HG03060 (cell line): ENCODE measurements around the gene NIPA2.
A peak's percentile ranks its signal among the peaks of the same experiment; 100 is the strongest.
"Not testable (repeated sequence)": the region's sequence is repeated elsewhere in the genome, so short reads cannot be mapped to it uniquely, and the experiment has no call there.

Source experiments
- ATAC-seq: cut with Tn5 transposase; IDR thresholded peaks from one replicate; pipeline ENCODE4 v1.9.1; 2021; ENCODE audit warnings: low read depth, moderate number of reproducible peaks; ENCODE audit not compliant: unreplicated experiment

The NIPA2 gene

DNA sequence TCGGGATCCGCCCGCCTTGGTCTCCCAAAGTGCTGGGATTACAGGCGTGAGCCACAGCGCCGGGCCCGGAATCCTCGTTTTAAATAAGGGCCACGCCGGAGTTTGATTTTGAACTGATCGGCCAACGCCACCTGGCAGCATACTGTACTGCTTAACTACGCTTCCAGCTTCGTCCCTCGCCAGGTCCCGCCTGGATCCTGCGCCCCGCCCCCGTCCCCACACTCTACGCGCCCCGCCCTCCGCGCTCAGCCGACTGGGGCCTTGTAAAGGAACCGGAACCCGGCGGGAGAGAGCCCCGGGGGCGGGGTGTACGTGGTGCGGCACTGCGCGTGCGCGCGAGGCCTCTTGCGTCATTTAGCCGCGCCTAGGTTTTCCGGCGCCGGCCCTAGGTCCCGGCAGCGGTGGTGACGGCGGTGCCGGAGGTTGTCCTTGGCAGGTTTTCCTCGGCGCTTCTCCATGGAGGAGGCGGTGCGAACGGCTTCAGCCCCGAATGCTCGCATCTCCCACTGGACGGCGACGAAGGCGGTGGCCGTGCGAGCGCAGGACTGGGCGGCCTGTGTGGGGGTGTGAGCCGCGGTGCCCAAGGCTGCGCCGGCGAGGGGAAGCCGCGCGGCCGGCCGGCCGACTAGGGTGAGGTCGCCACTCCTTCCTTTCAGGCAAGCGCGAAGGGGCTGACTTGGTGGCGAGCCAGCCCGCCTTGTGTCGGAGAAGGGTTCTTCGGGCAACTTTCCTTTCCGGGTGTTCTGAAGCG is at the start of gene NIPA2:
NIPA2 (plus strand) TSS at position 375 of the 751 bp plus-strand sequence. CDS start 13,066 bp downstream, outside the sequence.
- peak; percentile 61 for ATAC-seq

DNA sequence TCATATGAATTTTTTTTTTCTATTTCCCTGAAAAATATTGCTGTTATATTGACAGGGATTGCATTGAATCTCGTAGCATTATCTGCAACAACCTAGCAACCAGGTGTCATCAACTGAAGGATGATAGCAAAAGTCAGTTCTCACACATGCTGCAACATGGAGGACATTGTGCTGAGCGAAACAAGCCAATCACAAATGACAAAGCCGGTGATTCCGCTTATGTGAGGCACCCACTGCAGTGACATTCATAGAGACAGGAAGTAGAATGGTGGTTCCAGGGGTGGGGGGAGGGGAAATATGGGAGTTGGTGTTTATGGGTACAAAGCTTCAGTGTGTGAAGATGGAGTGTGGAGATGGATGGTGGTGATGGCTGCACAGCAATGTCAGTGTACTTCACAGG is 44.4 kb upstream of the NIPA2 start:
- ATAC-seq: no peak

DNA sequence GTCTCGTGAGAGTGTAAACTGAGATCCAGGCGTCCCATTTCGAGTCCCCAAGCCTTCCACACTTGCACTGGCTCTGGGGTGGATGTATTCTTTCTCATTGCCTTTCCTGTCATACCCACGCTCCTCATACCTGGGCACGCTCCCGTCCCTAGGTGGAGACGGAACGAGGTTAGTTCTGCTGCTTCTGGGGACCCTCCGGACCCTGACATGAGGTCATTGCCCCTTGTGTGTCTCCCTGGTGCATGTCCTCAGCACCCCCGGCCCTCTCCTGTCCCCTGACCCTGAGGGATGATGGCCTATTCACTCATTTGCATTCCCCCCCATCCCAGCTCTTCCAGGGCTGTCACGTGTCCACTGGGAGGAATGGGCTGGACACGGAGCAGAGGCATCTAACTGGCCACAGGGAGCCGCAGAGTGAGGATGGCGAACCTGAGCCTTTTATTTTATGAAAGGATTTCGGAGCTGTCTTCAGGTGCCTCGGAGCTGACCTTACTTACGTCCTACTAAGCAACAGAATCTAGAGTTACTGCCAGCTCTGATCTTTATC is 43.8 kb upstream of the NIPA2 start:
- no peak for ATAC-seq

DNA sequence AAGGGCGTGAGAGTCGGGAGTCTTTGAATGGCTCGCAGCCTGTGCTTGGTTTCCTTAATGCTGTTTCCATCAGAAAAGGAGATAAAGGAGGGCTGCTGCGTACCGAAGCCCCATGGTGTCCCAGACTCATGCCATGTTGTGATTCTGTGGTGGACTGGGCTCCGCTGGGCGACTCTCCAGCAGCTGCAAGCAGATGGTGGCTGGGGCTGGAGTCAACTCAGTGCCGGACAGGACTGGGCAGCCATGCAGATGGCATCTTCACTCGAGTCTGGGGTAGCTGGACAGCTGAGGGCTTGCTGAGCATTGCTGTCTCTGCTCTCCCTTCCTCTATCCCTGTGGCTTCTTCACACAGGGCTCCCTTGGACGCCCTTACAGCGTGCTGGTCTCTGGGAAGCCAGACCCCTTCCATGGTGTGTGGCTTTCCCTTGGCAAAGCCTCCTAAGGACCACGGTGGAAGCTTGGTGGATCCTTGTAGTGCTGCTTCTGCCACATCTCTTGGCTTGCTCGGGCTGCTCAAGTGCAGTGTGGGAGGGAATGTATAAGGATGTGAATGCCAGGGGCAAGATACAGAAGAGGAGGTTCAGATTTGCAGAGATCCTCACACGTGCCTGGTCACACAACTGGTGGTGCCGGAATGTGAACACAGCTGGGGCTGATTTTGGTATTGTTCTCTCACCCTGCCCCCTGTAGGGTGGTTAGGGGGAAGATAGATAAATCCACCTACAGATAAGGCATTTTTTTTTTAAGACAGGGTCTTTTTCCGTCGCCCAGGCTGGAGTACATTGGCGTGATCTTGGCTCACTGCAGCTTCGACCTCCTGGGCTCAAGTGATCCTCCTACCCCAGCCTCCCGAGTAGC is 43.0 kb upstream of the NIPA2 start:
- ATAC-seq: no peak

DNA sequence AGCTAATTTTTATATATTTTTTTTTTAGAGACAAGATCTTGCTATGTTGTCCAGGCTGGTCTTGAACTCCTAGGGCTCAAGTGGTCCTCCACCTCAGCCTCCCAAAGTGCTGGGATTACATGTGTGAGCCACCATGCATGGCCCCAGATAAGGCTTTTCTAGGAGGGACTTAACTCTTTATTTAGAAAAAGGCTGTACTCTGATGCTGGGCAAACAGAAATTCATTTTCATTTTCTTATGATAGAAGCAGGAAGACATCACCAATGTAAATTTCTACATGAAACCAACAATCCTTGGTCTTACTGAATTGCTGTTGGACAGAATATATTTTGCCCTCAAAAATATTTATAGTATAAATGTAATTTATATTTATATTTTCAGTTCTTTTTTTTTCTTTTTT is 42.4 kb upstream of the NIPA2 start:
- ATAC-seq: no peak

DNA sequence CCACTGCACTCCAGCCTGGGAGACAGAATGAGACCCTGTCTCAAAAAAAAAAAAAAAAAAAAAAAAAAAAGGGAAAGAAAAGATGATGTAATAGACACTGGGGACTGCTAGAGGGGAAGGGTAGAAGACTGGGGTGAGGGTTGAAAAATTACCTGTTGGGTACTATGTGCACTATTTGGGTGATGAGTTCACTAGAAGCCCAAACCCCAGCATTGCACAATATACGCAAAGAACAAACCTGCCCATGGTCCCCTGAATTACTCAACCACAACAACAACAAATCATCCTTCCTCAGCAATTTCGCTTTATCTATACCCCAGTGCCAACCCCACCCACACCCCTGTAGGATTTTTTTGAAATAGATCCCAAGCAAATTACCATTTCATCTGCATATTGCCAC is 38.6 kb upstream of the NIPA2 start:
- ATAC-seq: no peak

DNA sequence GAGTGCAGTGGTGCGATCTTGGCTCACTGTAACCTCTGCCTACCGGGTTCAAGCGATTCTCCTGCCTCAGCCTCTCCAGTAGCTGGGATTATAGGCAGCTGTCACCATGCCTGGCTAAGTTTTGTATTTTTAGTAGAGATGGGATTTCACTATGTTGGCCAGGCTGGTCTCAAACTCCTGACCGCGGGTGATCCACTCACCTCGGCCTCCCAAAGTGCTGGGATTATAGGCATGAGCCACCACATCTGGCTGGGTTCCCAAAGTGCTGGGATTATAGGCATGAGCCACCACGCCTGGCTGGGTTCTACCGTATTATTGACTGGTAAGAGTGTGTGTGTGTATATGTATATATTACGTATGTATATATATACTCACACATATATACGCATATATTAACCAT is 35.5 kb upstream of the NIPA2 start:
- ATAC-seq: not testable (repeated sequence)

DNA sequence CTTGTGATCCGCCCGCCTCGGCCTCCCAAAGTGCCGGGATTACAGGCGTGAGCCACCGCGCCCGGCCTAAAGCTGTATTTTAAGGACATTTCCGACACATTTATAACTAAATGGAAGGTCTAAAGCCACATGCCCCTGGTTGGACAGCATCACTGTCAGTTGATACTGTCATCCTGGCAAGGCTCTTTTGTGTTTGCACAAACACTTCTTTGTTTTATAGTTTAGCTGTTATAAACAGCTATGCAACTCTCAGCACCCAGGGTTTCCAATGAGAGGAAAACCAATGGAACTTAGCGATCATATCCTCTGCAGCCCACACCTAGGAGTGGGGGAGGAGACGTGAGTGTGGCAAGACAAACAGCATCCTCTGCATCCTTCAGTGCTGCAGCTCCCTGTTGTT is 32.3 kb upstream of the NIPA2 start:
- no peak for ATAC-seq

DNA sequence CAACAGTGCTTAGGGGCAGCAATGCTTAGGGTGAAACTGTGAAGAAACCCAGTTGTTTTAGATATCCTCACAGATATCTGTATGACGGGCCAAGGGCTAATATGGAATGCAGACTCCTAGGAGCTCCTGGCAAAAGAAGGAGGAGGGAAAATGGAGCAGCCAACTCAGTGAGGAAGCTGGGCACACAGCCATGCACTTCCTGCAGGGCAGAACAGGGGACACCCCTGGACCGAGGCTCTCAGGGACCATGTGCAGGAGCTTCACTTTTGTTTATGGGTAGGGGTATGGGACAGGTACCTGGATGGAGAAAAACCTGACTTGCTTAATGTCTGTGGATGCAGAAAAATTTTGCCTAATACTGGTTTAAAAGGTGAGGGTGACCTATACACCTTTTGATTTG is 31.8 kb upstream of the NIPA2 start:
- ATAC-seq: no peak

DNA sequence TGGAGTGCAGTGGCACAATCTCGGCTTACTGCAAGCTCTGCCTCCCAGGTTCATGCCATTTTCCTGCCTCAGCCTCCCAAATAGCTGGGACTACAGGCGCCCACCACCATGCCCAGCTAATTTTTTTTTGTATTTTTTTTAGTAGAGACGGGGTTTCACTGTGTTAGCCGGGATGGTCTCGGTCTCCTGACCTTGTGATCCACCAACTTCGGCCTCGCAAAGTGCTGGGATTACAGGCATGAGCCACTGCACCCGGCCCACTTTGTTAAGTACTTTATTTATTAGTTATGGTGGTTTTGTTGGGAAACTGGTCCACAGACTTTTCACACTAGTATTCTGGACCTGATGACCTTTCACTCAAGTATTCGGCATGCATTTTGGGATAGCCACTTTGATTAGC is 30.6 kb upstream of the NIPA2 start:
- not testable (repeated sequence) for ATAC-seq

DNA sequence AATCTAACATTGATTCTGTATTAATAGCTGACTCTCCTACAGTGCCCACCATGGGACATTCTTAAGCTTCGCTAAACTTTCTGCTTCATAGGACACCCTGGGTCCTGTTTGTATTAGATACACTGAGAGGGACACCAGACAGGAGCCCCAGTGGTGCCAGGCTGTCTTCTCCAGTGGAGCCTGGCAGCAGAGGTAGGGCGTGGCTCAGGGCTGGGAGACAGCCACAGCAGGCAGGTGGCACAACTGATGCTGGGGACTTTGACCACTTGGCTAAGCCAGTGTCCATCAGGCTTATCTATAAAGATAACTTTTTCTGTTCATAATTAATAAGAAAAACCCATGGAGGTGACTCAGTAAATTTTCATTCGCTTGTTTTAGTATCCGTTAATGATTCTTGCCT is 30.2 kb upstream of the NIPA2 start:
- ATAC-seq: no peak

DNA sequence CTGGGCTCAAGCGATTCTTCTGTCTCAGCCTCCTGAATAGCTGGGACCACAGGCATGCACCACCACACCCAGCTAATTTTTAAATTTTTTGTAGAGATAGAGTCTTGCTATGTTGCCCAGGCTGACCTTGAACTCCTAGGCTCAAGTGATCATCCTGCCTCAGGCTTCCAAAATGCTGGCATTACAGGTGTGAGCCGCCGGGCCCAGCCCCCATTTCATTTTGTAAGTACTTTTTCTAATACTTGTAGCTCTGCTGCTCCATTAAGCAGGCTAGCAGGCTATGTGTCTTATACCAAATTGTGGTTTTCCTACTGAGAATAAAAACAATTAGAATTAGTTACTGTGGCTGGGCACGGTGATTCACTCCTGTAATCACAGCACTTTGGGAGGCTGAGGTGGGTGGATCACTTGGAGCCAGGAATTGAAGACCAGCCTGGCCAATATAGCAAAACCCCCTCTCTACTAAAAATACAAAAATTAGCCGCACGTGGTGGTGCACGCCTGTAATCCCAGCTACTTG is 29.6 kb upstream of the NIPA2 start:
- no peak for ATAC-seq

DNA sequence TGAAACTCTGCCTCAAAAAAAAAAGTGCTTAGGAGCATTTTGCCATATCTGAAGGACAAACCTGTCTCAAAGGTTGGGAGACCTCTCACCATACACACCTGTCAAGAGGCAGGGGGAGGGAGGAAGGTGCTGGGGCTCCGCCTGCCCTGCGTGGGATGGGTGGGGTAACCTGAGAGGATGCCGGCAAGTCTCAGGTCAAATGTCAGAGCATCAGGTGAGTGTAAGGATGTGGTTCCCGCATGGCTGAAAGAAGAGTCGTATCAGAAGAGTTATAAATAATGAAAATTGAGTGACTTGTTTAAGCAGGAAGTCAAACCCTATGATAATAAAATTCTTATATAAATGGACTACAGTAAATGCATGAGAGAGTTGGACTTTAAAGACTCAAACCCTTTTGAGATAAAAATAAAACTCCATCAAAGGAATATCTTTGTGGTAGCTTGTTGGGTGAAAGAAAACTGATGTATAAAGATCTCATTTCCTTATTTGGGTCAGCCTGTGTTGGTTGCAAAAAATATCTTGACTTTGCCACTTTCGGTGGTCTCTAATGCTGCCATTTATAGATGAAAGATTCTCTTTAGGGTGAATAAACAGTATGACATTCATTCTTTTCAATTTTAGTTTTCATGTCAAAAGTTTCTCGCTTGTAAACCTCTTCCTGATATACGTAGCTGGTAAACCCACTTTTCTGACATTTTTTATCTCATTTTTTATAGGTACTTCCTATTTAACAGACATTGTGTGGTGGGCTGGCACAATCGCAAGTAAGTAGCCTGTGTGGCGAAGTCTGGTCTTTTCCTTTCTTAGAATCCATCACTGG is 28.2 kb upstream of the NIPA2 start:
- ATAC-seq: peak; percentile 44

DNA sequence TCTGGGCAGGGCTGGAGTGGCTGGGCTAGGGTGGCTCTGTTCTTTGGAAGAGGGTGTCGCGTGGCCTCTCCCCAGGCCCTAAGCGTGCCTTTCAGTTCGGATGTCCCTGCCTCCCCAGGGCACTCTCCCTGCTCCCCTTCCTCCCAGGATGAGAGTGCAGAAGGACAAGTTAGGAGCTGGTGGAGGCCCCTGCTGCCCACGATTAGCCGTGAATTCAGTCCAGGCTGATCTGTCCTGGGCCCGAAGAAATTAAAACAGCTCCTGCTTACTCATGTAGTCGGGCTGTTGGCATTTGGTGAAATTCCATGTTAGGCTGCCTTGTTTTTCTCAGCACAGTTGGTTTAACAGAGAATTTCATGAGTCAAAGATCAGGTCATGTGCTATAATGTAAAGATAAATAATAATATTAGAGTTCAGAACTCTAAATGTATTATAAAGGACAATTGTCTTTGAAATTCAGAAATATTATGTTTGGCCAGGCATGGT is 27.6 kb upstream of the NIPA2 start:
- ATAC-seq: no peak

DNA sequence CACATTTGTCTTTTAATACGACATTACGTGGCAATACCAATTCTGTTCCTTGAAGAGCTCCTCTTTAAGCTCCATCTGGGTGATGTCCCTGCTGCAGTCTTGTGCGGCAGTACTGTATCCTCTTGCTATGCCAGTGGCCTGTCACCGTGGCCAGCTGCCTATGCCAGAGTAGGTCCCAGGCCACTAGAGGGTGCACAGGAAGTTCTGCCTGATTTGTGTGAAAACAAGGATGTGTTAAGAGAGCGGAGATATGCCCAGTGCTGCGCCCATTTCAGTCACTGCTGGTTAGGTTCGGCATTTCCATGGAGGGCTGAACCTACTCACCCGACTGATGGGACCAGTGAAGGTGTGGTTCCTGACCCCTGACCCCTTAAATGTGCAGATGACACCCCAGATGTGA is 26.8 kb upstream of the NIPA2 start:
- no peak for ATAC-seq

DNA sequence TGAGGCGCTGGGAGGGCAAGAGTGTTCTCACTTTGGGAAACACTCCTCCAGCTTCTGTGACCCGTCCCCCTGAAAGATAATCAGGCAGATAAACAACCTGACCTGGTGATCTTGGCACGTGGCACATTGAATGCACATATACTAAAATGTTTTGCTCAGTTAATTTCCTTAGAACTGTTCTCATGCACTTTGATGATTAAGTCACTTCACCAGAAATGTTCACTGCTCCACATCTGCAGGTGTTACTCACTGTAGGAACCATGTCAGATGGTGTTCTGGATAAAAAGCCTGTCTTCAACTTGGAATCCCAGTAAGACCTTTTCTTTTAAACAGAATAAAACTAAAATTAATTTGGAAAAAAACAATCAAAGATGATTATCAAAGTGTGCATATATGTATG is 24.6 kb upstream of the NIPA2 start:
- ATAC-seq: no peak

DNA sequence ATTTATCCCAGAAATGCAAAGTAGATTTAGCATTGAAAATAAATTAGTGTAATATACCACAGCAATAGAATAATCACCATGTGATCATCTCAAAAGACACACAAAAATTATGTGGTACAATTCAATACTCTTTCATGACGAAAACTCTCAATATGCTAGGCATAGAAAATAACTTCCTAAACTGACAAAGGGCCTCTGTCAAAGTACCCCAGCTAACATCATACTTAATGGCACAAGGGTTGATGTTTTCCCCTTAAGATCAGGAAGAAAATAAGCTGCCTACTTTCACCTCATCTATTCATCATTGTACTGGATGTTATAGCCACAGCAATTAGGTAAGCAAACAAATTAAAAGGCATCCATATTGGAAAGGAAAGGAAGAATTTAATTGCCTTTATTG is 22.7 kb upstream of the NIPA2 start:
- ATAC-seq: no peak

DNA sequence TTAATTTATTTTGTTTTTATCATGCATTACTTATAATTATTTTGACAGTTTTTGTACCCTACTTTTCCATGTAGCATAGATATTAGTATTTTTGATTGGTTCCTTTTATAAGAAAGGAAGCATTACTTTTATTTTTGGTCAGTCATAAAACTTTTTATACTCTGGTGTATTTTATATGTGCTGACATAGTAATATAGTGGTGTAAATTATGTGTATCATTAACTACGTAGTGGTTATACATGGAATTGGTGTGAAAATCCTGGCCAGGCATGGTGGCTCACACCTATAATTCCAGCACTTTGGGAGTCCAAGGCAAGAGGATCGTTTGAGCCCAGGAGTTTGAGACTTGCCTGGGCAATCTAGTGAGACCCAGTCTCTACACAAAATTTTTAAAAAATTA is 18.8 kb upstream of the NIPA2 start:
- ATAC-seq: no peak

DNA sequence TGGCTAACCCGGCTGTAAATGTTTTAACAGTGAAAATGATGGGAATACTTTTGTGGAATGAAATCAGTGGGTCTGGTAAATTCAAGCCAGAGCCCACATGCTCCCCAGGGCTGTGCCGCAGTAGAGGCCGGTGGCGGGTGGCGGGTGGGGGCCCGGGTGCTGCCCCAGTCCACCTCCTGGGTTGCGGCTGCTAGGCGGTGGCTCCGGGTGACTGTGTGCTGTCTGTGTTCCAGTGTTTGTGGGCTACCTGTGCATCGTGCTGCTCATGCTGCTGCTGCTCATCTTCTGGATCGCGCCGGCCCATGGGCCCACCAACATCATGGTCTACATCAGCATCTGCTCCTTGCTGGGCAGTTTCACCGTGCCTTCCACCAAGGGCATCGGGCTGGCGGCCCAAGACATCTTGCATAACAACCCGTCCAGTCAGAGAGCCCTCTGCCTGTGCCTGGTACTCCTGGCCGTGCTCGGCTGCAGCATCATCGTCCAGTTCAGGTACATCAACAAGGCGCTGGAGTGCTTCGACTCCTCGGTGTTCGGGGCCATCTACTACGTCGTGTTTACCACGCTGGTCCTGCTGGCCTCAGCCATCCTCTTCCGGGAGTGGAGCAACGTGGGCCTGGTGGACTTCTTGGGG is 14.9 kb upstream of the NIPA2 start:
- ATAC-seq: no peak

DNA sequence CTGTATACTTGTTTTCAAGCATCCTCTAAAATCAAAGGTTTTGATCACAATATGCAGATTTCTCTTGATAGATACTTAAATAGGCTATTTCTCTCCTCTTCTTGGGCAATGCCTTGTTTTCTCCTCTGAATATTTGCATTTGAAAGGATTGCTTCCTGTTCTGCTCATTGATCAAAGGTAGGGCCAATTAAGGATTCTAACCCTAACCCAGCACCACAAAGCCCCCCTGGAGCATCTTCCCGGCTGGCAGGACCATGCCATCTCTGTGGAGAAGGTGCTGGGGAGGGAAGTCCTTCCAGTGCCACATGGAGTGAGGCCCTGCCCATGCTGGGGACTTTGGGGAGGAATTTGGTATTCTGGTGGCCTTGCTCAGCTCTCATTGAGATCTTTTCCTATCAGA is 11.3 kb upstream of the NIPA2 start:
- no peak for ATAC-seq
